Epithelial cell of esophagus (primary cell): ENCODE measurements around the gene HBP1.

ENCODE experiments used
- DNase-seq: peaks from one replicate; pipeline ENCODE4 v3.0.0; 2010; ENCODE audit warnings: low read depth
- H3K4me3 ChIP-seq: 2 replicates; pipeline ENCODE4 v1.5.1; 2011; ENCODE audit warnings: mild to moderate bottlenecking, low read length, control low read depth
- CTCF ChIP-seq: IDR thresholded peaks from 2 replicates; pipeline ENCODE4 v1.5.1; 2011; ENCODE audit warnings: low read depth, mild to moderate bottlenecking, low read length, control low read depth, inconsistent platforms; ENCODE audit not compliant: insufficient read depth; ENCODE audit errors: missing control alignments

HBP1 gene

GRCh38 chr7:107147464-107148393, 21.1 kb upstream of the HBP1 start:
- no peak overlapping the region for H3K4me3 ChIP-seq
- TF ChIP-seq CTCF: peak; percentile 77
- DNase-seq: peak; percentile 51

GRCh38 chr7:107148721-107149120, 20.1 kb upstream of the HBP1 start:
- no peak overlapping the region for H3K4me3 ChIP-seq
- DNase-seq: no peak
- TF ChIP-seq CTCF: no peak

GRCh38 chr7:107149863-107150262, 18.9 kb upstream of the HBP1 start:
- TF ChIP-seq CTCF: no peak
- no peak for DNase-seq
- no peak overlapping the region for H3K4me3 ChIP-seq

GRCh38 chr7:107150375-107151073, 18.3 kb upstream of the HBP1 start:
- TF ChIP-seq CTCF: peak; percentile 62
- DNase-seq: peak; percentile 75
- no peak overlapping the region for H3K4me3 ChIP-seq

- no peak for TF ChIP-seq CTCF
- H3K4me3 ChIP-seq: no peak overlapping the region
- DNase-seq: no peak
Observed at GRCh38 chr7:107151538-107151937, 17.3 kb upstream of the HBP1 start.

GRCh38 chr7:107152011-107152410, 16.8 kb upstream of the HBP1 start:
- peak; percentile 17 for TF ChIP-seq CTCF
- no peak overlapping the region for H3K4me3 ChIP-seq
- peak; percentile 79 for DNase-seq
